ENCODE results near the gene LRRC36. TPM values are rescaled to one million over a fixed set of nuclear protein-coding genes. Genes with fewer than 3 reads are reported as not detected.

The LRRC36 gene
- total and polyA plus RNA-seq, 2 of the 13 experiments (the other 11 are each of a cell fraction or from before 2014, with no cell fraction given) = 0.12 to 0.15 TPM

GRCh38 chr16:67428146-67428731 is 101.6 kb downstream of the LRRC36 start (continued):
- TF ChIP-seq ZNF407 (CRISPR knock-in tag; IDR thresholded peaks at IDR 0.05; ENCODE audit: not compliant biosample characterization) (peak; percentile 53), ZNF652 (CRISPR knock-in tag; IDR thresholded peaks at IDR 0.05; ENCODE audit: borderline replicate concordance, low read depth) (no peak; the same call in 1 of the 2 replicates), ZFP90 (CRISPR knock-in tag; IDR thresholded peaks at IDR 0.05; ENCODE audit: borderline replicate concordance) (no peak), NPAS2 (CRISPR knock-in tag; IDR thresholded peaks at IDR 0.05; ENCODE audit: borderline replicate concordance) (no peak), YY1 (IDR thresholded peaks at IDR 0.05; ENCODE audit: insufficient read depth, insufficient replicate concordance, low read depth, low read length) (peak; percentile 49), ATAD3A (CRISPR knock-in tag; IDR thresholded peaks at IDR 0.05) (no peak), HOXA7 (CRISPR knock-in tag; IDR thresholded peaks at IDR 0.05) (no peak), NR3C1 (CRISPR knock-in tag; IDR thresholded peaks at IDR 0.05) (no peak), ZNF841 (CRISPR knock-in tag; IDR thresholded peaks at IDR 0.05; ENCODE audit: borderline replicate concordance) (no peak), ZNF337 (CRISPR knock-in tag; IDR thresholded peaks at IDR 0.05; ENCODE audit: borderline replicate concordance, low read depth) (no peak), RBM22 (optimal IDR thresholded peaks at IDR 0.05; ENCODE audit: low read length) (no peak), RBFOX2 (IDR thresholded peaks at IDR 0.05; ENCODE audit: low read depth, low read length) (no peak), ZNF549 (CRISPR knock-in tag; IDR thresholded peaks at IDR 0.05) (no peak)
